CD4-positive, alpha-beta T cell (primary cell): ENCODE measurements around the gene DLX5. TPM values are rescaled to one million over a fixed set of nuclear protein-coding genes. Genes with fewer than 3 reads are reported as not detected.

Experiments
- ATAC-seq: fragments of 200-7000 bp; cut with Tn5 transposase; one replicate; pipeline ENCODE4 v1.10.0; 2022; ENCODE audit warnings: mild to moderate bottlenecking; ENCODE audit not compliant: poor library complexity
- CTCF ChIA-PET: fragments of 350-600 bp; sonication (Branson Sonifier 250); formaldehyde crosslinking; loops from one replicate; lab custom pipeline; 2021; ENCODE audit warnings: antibody characterized with exemption, inconsistent platforms; lab: Charles Lee
- POLR2A ChIA-PET: fragments of 350-600 bp; sonication (Branson Sonifier 250); formaldehyde crosslinking; loops from one replicate; lab custom pipeline; 2021; ENCODE audit warnings: antibody characterized with exemption, inconsistent platforms; lab: Charles Lee
- DNase-seq, 14 experiments: peaks; one replicate each; pipeline ENCODE4 v3.0.0-alpha.2; 2013 to 2020; ENCODE audit warnings: mixed read lengths in 2 of 14
- H3K27ac ChIP-seq, 2 donors: one replicate each; pipeline versions ENCODE4 v1.5.1 to v1.7.0; 2013; ENCODE audit warnings: low read length in 2 of 2, low read depth in 1 of 2, mild to moderate bottlenecking in 1 of 2
- H3K27me3 ChIP-seq, 2 experiments: 1 replicate in 1 of 2; 2 replicates in 1 of 2; pipeline versions ENCODE4 v1.6.1 to v1.7.0; 2013; ENCODE audit warnings: low read length in 2 of 2, control low read depth in 1 of 2, mild to moderate bottlenecking in 1 of 2, moderate library complexity in 1 of 2; ENCODE audit not compliant: insufficient read depth in 2 of 2, control insufficient read depth in 1 of 2
- H3K36me3 ChIP-seq: one replicate; pipeline ENCODE4 v1.6.1; 2013; ENCODE audit warnings: low read length, control low read depth; ENCODE audit not compliant: insufficient read depth
- H3K4me1 ChIP-seq: one replicate; pipeline ENCODE4 v1.6.1; 2013; ENCODE audit warnings: low read length, control low read depth; ENCODE audit not compliant: insufficient read depth
- H3K4me3 ChIP-seq: one replicate; pipeline ENCODE4 v1.5.1; 2013; ENCODE audit warnings: mild to moderate bottlenecking, low read length, moderate library complexity
- H3K9me3 ChIP-seq, 2 experiments: 1 replicate in 1 of 2; 2 replicates in 1 of 2; pipeline versions ENCODE4 v1.6.1 to v1.7.0; 2013; ENCODE audit warnings: low read length in 2 of 2, mild to moderate bottlenecking in 2 of 2, control low read depth in 1 of 2, moderate library complexity in 1 of 2; ENCODE audit not compliant: control insufficient read depth in 1 of 2, insufficient read depth in 1 of 2
- H3K27ac Mint-ChIP-seq: one replicate; pipeline ENCODE4 v1.8.0; 2020; ENCODE audit warnings: mixed read lengths
- H3K27me3 Mint-ChIP-seq: one replicate; pipeline ENCODE4 v1.8.0; 2021; ENCODE audit warnings: mixed read lengths
- H3K36me3 Mint-ChIP-seq: one replicate; pipeline ENCODE4 v1.8.0; 2021; ENCODE audit warnings: low read depth, mixed read lengths
- H3K4me1 Mint-ChIP-seq: one replicate; pipeline ENCODE4 v1.8.0; 2021; ENCODE audit warnings: low read depth, mixed read lengths
- H3K4me3 Mint-ChIP-seq: one replicate; pipeline ENCODE4 v1.8.0; 2020; ENCODE audit warnings: mild to moderate bottlenecking, mixed read lengths
- H3K9me3 Mint-ChIP-seq: one replicate; pipeline ENCODE4 v1.8.0; 2020; ENCODE audit warnings: mixed read lengths
- intact Hi-C, 2 experiments: fragments of 100-400 bp; cut with DNase I in 1 of 2; cut with micrococcal nuclease in 1 of 2; formaldehyde crosslinking; loops; one replicate each; pipeline versions ENCODE4 v1.15.1 to v1.9.0; 2023 to 2025; cut with DNase I, micrococcal nuclease
- total RNA-seq, 174 experiments: library from RNA in 2 of 174; stranded (reverse) in 2 of 174; gene quantifications; one replicate each; pipeline ENCODE4 v1.2.3 and lab custom pipeline; 2021 to 2026
- TF ChIP-seq, protein P1 (sequence below): fragments of 200-600 bp; IDR thresholded peaks from one replicate; pipeline ENCODE4 v1.8.0; 2022; ENCODE audit warnings: antibody characterized with exemption, mild to moderate bottlenecking

The DLX5 gene
- total RNA-seq, 2 experiments from 2014 or later: not detected

DNA sequence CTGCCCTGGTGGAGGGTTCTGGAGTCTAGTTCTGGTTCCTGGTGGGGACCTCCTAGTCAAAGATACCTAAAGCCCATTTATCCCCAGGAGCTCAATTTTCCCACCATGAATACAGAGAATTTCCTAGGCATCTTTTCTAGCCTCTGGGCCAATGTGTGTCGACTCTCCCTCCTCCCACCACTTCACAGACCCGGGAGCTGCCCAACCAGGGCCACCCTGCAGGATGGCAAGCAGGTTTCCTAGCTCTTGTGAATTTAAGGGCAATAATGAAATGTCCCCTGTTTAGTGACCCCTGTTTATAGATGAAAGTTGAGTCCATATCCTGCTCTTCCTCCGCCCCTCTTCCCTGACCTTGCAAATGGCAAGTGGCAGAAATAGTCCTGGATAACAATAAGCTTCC is 9.4 kb downstream of the DLX5 start:
- ATAC-seq (no peak), DNase-seq (no peak)
- Histone ChIP-seq H3K27me3 (peaks cover 84 to 96% of the 10 kb centered on the region in 2 experiments), H3K27ac (no peak overlapping the region), H3K4me3 (no peak overlapping the region), H3K36me3 (no peaks in the 10 kb centered on the region), H3K4me1 (peaks cover 5% of the 10 kb centered on the region), H3K9me3 (peaks cover 7 to 30% of the 10 kb centered on the region in 2 experiments)
- H3K4me3 Mint-ChIP-seq: no peak overlapping the region
- ChIA-PET CTCF (no interaction called here), POLR2A (interaction anchor here (0.8 kb wide), 1 partner anchor 11 kb away, joined by 3 read pairs; no protein-coding TSS in a partner anchor)
- intact Hi-C loops: no loop called here
- TF ChIP-seq, protein P1, sequence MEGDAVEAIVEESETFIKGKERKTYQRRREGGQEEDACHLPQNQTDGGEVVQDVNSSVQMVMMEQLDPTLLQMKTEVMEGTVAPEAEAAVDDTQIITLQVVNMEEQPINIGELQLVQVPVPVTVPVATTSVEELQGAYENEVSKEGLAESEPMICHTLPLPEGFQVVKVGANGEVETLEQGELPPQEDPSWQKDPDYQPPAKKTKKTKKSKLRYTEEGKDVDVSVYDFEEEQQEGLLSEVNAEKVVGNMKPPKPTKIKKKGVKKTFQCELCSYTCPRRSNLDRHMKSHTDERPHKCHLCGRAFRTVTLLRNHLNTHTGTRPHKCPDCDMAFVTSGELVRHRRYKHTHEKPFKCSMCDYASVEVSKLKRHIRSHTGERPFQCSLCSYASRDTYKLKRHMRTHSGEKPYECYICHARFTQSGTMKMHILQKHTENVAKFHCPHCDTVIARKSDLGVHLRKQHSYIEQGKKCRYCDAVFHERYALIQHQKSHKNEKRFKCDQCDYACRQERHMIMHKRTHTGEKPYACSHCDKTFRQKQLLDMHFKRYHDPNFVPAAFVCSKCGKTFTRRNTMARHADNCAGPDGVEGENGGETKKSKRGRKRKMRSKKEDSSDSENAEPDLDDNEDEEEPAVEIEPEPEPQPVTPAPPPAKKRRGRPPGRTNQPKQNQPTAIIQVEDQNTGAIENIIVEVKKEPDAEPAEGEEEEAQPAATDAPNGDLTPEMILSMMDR: no peak
- no peaks in the 10 kb centered on the region for H3K36me3 Mint-ChIP-seq
- peaks cover 11% of the 10 kb centered on the region for H3K4me1 Mint-ChIP-seq
- no peak overlapping the region for H3K27ac Mint-ChIP-seq
- peaks cover 100% of the 10 kb centered on the region for H3K27me3 Mint-ChIP-seq
- peaks cover 2% of the 10 kb centered on the region for H3K9me3 Mint-ChIP-seq

DNA sequence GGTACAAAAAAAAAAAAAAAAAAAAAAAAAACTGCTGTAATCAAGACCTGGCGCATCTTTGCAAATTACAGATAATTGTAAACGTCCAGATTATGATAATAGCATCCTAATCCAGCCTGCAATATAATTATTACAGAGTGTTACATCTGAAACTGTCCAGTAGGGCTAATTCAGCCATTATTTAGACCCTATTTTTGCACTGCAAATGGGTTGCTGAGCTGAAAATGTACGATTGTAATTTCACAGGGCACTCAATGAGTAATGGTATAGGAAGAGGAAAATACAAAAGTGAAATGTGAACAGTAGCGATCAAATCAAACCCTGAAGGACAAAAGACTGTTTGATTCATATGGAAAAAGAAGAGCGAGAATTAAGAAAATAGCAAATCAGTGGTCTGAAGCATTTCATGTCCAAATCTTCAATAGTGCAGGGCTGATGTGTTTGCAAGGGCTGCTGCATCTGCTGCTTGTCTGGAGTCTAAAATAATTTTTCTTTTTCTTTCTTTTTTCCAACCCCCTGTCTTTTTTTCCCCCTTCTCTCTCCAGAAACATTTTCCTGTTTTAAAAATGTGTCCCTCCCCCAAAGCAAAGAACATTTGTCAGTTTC is 10.4 kb downstream of the DLX5 start:
- Histone ChIP-seq H3K27me3 (peaks cover 85 to 96% of the 10 kb centered on the region in 2 experiments), H3K4me1 (peaks cover 5% of the 10 kb centered on the region), H3K4me3 (no peak overlapping the region), H3K27ac (no peak overlapping the region), H3K36me3 (no peaks in the 10 kb centered on the region), H3K9me3 (peaks cover 7 to 35% of the 10 kb centered on the region in 2 experiments)
- intact Hi-C loops: no loop called here
- Mint-ChIP-seq H3K36me3 (no peaks in the 10 kb centered on the region), H3K9me3 (peaks cover 2% of the 10 kb centered on the region), H3K4me1 (peaks cover 11% of the 10 kb centered on the region), H3K27me3 (peaks cover 100% of the 10 kb centered on the region), H3K4me3 (no peak overlapping the region), H3K27ac (no peak overlapping the region)
- ChIA-PET POLR2A (no interaction called here), CTCF (interaction anchor here (1.3 kb wide), 1 partner anchor 13 kb away, joined by 8 read pairs; no protein-coding TSS in a partner anchor)
- TF ChIP-seq, protein P1: no peak
- ATAC-seq (no peak), DNase-seq (no peak)

DNA sequence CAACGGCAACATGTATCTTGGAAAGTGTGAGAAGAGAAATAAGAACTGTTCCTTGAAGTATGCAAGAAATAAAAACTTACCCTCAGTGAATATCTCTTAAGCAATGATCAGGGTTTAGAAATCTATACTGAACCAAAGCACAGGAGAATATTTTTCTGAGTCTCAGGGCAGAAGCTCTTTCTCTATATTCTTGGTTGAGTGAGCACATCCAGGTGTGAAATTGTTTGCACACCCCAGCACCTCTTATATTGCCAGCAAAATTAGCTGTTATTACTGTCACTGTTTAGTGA is 10.8 kb downstream of the DLX5 start:
- H3K36me3 ChIP-seq: no peaks in the 10 kb centered on the region
- Mint-ChIP-seq H3K36me3 (no peaks in the 10 kb centered on the region), H3K9me3 (peaks cover 2% of the 10 kb centered on the region), H3K4me3 (no peak overlapping the region), H3K4me1 (peaks cover 11% of the 10 kb centered on the region), H3K27me3 (peaks cover 100% of the 10 kb centered on the region), H3K27ac (no peak overlapping the region)
- no peak overlapping the region for H3K27ac ChIP-seq
- H3K9me3 ChIP-seq: peaks cover 7 to 35% of the 10 kb centered on the region in 2 experiments
- CTCF ChIA-PET: interaction anchor here (1.3 kb wide), 1 partner anchor 14 kb away, joined by 8 read pairs; no protein-coding TSS in a partner anchor
- ATAC-seq: no peak
- POLR2A ChIA-PET: no interaction called here
- TF ChIP-seq, protein P1: no peak
- no peak overlapping the region for H3K4me3 ChIP-seq
- peaks cover 81 to 96% of the 10 kb centered on the region in 2 experiments for H3K27me3 ChIP-seq
- intact Hi-C loops: no loop called here
- peaks cover 5% of the 10 kb centered on the region for H3K4me1 ChIP-seq
- no peak for DNase-seq
